Cardiac muscle cell (in vitro differentiated cells and primary cell): ENCODE data around the gene KISS1. TPM values are rescaled to one million over a fixed set of nuclear protein-coding genes. Genes with fewer than 3 reads are reported as not detected.

ENCODE experiments used
- DNase-seq, 2 donors: peaks; one replicate each; pipeline versions ENCODE4 v3.0.0 to v3.0.0-alpha.2; 2010 to 2017; ENCODE audit warnings: low read depth in 1 of 2, low spot score in 1 of 2
- H3K27ac ChIP-seq: fragments of 200-600 bp; sonication (generic); 2 replicates; pipeline ENCODE4 v1.5.1; 2016
- H3K27me3 ChIP-seq: fragments of 200-600 bp; sonication (generic); 2 replicates; pipeline ENCODE4 v1.6.0; 2016; ENCODE audit warnings: control low read depth
- H3K36me3 ChIP-seq: fragments of 200-600 bp; sonication (generic); 2 replicates; pipeline ENCODE4 v1.5.1; 2016; ENCODE audit warnings: control low read depth
- H3K4me1 ChIP-seq: fragments of 200-600 bp; sonication (generic); 2 replicates; pipeline ENCODE4 v1.8.1; 2017; ENCODE audit warnings: low read depth, mild to moderate bottlenecking, mixed run types
- H3K4me3 ChIP-seq: fragments of 200-600 bp; sonication (generic); 2 replicates; pipeline ENCODE4 v1.5.1; 2016; ENCODE audit warnings: mild to moderate bottlenecking
- H3K9me3 ChIP-seq: fragments of 200-600 bp; sonication (generic); 2 replicates; pipeline ENCODE4 v1.5.1; 2017; ENCODE audit warnings: low read depth, mild to moderate bottlenecking, control low read depth
- CTCF ChIP-seq: IDR thresholded peaks from 2 replicates; pipeline ENCODE4 v1.5.1; 2012; ENCODE audit warnings: low read depth, mild to moderate bottlenecking, low read length
- polyA plus RNA-seq: library from polyadenylated mRNA; unstranded; fragments of >200 nt; fragmentation: Nextera tagmentation; extraction: Ambion mirVana; gene quantifications from 2 replicates; pipeline ENCODE4 v1.2.1, GENCODE V29; 2016
- total RNA-seq: library from RNA; depleted of rRNA; stranded (reverse); fragments of >200 nt; gene quantifications from 2 replicates; pipeline ENCODE4 v1.2.3, GENCODE V29; 2016

Gene KISS1
- total and polyA plus RNA-seq, 2 experiments from 2014 or later = 0.21 to 1.4 TPM

GRCh38 chr1:204149107-204149506 is 47.2 kb downstream of the KISS1 start:
- no peak for DNase-seq
- no peaks in the 10 kb centered on the region for H3K36me3 ChIP-seq
- H3K4me1 ChIP-seq = no peaks in the 10 kb centered on the region
- H3K4me3 ChIP-seq = no peak overlapping the region
- no peak for TF ChIP-seq CTCF
- no peaks in the 10 kb centered on the region for H3K9me3 ChIP-seq
- H3K27ac ChIP-seq = no peak overlapping the region
- no peaks in the 10 kb centered on the region for H3K27me3 ChIP-seq

- no peaks in the 10 kb centered on the region for H3K27me3 ChIP-seq
- no peak overlapping the region for H3K27ac ChIP-seq
- no peak for DNase-seq
- TF ChIP-seq CTCF = no peak
- no peak overlapping the region for H3K4me3 ChIP-seq
- H3K9me3 ChIP-seq = no peaks in the 10 kb centered on the region
- H3K4me1 ChIP-seq = no peaks in the 10 kb centered on the region
- H3K36me3 ChIP-seq = no peaks in the 10 kb centered on the region
These were observed 48.6 kb downstream of the KISS1 start for GRCh38 chr1:204147406-204148383.

GRCh38 chr1:204146965-204147364 is 49.3 kb downstream of the KISS1 start:
- TF ChIP-seq CTCF = no peak
- no peak overlapping the region for H3K4me3 ChIP-seq
- H3K27me3 ChIP-seq = no peaks in the 10 kb centered on the region
- H3K9me3 ChIP-seq = no peaks in the 10 kb centered on the region
- DNase-seq = no peak
- no peaks in the 10 kb centered on the region for H3K4me1 ChIP-seq
- no peaks in the 10 kb centered on the region for H3K36me3 ChIP-seq
- no peak overlapping the region for H3K27ac ChIP-seq

GRCh38 chr1:204146309-204146708 is 50.0 kb downstream of the KISS1 start:
- H3K4me3 ChIP-seq = no peak overlapping the region
- H3K27ac ChIP-seq = no peak overlapping the region
- H3K36me3 ChIP-seq = no peaks in the 10 kb centered on the region
- TF ChIP-seq CTCF = no peak
- no peaks in the 10 kb centered on the region for H3K4me1 ChIP-seq
- DNase-seq = no peak
- H3K27me3 ChIP-seq = no peaks in the 10 kb centered on the region
- no peaks in the 10 kb centered on the region for H3K9me3 ChIP-seq

- TF ChIP-seq CTCF = no peak
- no peak overlapping the region for H3K27ac ChIP-seq
- H3K4me3 ChIP-seq = no peak overlapping the region
- no peaks in the 10 kb centered on the region for H3K9me3 ChIP-seq
- H3K27me3 ChIP-seq = no peaks in the 10 kb centered on the region
- no peaks in the 10 kb centered on the region for H3K4me1 ChIP-seq
- H3K36me3 ChIP-seq = no peaks in the 10 kb centered on the region
- no peak for DNase-seq
These were observed 51.2 kb downstream of the KISS1 start for GRCh38 chr1:204145033-204145504.
